Measurements from ENCODE around the gene KIF4B.

Gene KIF4B

GRCh38 chr5:155064580-155064979 is 51.0 kb downstream of the KIF4B start:
- DNase-seq (ENCODE audit: low spot score) = no peak

GRCh38 chr5:155066886-155067595 is 53.5 kb downstream of the KIF4B start:
- no peak for DNase-seq (ENCODE audit: low spot score)

All from HuH-7 (cell line).